Measurements from ENCODE around the gene CDC14B.
A peak's percentile ranks its signal among the peaks of the same experiment; 100 is the strongest.

DNA sequence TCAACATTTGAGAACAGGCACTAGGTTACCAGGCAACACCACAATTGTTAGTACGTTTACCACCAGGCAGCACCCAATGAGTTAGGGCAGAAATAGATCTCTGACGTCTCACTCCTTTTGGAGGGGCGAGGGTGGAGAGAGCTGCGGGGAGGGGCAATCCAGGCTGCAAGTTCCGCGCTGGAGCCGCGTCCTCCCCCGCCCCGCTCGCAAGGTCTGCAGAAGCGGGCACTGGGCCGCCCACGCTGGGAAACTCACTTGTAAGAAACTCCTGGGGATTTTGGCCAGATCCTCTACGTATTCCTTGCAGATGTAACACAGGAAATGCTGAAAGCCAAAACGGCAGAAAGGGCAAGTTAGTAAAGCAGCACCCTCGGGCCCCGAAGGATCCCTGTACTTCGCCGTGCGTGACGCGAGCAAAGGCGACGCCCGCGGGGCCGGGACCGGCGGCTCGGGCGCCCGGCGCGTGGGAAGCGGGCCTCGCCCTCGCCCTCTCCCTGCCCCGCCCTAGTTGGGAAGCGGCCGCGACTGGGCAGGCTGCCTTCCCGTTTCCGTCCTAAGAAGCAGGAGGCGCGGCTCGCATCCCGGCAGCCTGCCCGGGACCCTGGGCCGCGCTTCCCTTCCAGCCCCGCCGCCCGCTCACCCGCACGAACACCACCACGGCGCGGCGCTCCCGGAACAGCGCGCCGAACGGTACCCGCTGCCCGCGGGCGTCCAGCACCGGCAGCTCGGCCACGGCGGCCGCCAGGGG lies 35.0 kb upstream of the CDC14B start:
- TF ChIP-seq POLR2AphosphoS5 (IDR thresholded peaks at IDR 0.05; ENCODE audit: borderline replicate concordance, low read depth, low read length) (0 out of 2 replicates have a peak, but pooled peaks have one; percentile 25), EZH2 (IDR thresholded peaks at IDR 0.05) (no peak)

Measured in SK-N-MC (cell line).